HG02763 (cell line): ENCODE measurements around the gene TTC14.
"Not testable (repeated sequence)": the region's sequence is repeated elsewhere in the genome, so short reads cannot be mapped to it uniquely, and the experiment has no call there.

Source experiments
- ATAC-seq: cut with Tn5 transposase; IDR thresholded peaks from one replicate; pipeline ENCODE4 v1.9.1; 2021; ENCODE audit warnings: mild to moderate bottlenecking, moderate library complexity; ENCODE audit not compliant: unreplicated experiment

TTC14 gene, protein sequence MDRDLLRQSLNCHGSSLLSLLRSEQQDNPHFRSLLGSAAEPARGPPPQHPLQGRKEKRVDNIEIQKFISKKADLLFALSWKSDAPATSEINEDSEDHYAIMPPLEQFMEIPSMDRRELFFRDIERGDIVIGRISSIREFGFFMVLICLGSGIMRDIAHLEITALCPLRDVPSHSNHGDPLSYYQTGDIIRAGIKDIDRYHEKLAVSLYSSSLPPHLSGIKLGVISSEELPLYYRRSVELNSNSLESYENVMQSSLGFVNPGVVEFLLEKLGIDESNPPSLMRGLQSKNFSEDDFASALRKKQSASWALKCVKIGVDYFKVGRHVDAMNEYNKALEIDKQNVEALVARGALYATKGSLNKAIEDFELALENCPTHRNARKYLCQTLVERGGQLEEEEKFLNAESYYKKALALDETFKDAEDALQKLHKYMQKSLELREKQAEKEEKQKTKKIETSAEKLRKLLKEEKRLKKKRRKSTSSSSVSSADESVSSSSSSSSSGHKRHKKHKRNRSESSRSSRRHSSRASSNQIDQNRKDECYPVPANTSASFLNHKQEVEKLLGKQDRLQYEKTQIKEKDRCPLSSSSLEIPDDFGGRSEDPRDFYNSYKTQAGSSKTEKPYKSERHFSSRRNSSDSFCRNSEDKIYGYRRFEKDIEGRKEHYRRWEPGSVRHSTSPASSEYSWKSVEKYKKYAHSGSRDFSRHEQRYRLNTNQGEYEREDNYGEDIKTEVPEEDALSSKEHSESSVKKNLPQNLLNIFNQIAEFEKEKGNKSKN

DNA sequence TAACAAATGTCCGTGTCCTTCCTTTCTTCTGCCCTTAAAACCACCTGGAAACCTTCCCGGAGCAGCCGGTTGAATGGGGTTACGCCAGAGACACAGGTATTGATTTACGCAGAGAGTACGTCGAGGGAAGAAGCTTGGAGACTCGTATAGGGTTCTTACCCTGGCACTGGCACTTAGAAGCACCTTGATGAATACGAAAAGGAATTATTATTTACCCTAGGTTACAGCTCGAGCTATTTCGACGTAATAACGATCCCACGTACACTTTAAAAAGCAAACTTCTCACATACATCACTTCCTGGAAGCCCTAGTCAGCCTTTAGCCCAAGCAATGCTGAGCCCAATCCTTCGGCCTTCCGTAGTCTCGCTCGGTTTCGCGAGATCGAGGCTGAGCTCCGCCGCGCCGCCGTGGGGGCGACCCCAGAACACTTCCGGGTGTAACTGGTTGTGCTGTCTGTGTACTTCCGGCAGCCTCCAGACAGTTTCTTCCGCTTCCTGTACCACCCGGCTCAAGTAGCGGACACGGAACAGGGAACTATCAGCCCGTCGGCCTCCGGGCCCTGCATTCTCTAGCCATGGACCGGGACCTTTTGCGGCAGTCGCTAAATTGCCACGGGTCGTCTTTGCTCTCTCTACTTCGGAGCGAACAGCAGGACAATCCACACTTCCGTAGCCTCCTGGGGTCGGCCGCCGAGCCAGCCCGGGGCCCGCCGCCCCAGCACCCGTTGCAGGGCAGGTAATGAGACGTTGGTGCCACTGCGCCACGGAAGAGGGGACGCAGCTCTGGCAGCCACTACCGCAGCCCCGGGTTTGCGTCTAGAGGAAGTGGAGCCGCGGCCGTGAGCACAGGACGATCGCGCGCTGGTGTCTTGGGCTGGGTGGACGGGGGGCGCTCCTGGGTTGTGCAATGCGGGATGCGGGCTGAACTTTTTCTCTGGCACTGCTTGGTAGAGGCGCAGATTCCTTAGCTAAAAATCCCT, at the start of gene TTC14:
TSS of gene TTC14 (plus strand) at position 476 of the 979 bp plus-strand sequence. CDS start at position 575, 99 bp downstream.
- peak; percentile 97 for ATAC-seq

- ATAC-seq: no peak
Measured at GRCh38 chr3:180563406-180563805, 38.6 kb upstream of the TTC14 start.

- ATAC-seq: no peak
Measured at GRCh38 chr3:180564676-180565075, 37.3 kb upstream of the TTC14 start.

DNA sequence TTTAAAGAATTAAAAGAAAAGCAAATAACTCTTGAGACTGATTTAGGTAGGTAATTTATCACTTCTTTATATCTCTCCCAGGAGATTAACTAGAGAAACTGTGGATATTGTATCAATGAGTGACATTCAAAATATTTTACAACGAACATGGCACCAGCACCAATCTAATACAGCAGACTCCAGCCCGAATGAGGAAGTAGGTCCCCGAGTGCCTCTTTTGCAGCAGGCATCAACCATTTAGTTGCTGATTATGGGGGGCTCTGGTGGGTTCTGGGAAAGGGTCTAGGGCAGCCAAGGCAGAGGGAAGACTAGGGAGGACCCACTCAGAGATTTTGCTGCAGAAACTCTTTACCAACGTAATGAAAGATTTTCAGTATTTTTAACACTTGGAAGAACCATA, 31.7 kb upstream of the TTC14 start:
- ATAC-seq: no peak

DNA sequence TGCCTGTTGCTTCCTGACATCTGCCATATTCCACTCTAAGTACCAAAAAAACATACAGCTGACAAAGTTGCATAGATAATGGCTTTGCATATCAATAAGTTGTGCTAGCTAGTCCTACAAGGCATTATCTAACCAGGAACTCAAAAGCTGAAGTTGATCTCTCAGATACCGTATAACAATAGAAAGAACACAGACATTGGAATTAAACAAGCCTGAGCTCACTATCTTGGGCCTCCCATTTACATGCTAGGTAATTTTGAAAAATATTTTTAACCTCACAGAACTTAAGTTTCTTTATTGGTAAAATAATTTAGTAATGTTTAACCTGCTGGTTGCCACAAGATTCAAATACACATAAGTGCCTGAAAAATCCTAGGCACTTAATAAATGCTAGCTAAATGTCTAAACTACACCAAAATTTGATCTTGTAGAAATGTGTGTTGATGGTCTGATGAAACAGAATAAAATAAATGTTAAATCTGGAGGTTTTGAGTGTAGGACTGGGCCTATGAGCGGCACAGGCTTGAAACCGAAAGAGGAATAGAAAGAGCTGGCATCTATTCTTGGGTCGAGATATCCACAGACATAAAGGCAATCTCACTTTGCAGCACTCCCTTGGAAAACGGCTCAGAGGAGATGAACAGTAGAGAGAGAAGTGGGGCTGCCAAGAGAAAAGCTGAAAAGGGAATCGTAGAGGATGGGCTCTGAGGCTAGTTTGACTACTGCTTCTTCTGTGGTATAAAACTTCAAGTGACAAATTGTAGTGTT, 29.9 kb upstream of the TTC14 start:
- ATAC-seq: peak; percentile 60

DNA sequence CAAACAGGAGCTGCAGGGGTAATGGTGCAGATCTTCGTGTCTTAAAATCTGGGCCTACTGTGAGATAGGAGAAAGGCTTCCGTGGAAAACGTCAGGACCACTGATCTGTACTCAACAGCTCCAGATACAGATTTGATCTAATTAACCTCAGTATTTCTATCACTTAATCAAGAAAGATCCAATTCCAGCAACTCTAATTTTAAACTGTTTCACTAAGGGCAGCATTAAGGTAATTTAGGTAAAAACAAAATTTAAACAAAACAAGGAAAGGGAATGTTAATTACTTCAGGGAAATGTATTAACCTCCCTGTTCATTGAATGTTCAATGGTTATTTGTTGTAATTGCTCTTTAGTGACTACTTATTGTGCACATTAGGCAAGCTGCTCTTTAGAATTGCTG, 26.4 kb upstream of the TTC14 start:
- ATAC-seq: no peak

DNA sequence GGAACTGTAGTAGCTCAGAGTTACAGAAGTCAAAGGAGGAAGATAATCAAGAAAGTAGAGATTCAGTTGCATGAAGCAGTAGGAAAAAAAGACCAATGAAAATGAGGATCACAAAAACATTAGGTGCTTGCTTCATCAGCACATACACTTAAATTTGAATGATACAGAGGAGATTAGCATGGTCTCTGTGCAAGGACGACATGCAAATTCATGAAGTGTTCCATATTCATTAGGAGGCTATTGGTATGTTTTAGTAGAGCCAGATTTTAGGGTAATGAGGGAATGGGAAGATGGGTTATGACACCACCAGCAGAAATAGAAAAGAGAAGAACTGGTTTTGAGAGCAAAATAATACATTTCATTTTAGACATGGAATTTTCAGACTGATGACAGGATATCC, 21.0 kb upstream of the TTC14 start:
- ATAC-seq: no peak

DNA sequence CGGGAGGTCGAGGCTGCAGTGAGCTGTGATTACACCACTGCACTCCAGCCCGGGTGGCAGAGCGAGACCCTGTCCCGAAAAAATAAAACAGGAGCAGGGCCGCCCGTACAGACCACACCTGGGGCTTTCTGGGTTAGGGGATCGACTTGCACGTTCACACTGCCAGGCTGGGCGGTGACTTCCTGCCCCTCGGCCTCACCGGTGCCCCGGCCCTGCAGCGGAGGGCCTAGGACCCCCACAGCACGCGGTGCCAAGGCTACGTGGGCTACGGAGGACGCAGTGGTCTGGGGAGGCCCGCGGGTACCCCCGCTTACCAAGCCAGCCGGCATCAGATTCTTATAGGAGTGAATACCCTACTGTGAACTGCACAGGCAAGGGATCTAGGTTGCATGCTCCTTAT, 11.6 kb upstream of the TTC14 start:
- no peak for ATAC-seq

DNA sequence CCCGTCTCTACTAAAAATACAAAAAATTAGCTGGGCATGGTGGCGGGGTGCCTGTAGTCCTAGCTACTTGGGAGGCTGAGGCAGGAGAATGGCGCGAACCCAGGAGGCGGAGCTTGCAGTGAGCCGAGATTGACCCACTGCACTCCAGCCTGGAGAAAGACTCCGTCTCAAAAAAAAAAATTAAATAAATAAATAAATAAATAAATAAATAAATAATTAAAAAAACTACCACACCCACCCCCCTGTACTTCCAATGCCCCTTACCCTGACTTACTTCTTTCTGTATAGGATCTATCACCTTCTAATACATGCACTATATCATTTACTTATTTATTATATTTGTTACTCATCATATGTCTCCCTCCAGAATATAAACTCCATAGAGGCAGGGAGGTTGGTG, 8.3 kb upstream of the TTC14 start:
- ATAC-seq: not testable (repeated sequence)

DNA sequence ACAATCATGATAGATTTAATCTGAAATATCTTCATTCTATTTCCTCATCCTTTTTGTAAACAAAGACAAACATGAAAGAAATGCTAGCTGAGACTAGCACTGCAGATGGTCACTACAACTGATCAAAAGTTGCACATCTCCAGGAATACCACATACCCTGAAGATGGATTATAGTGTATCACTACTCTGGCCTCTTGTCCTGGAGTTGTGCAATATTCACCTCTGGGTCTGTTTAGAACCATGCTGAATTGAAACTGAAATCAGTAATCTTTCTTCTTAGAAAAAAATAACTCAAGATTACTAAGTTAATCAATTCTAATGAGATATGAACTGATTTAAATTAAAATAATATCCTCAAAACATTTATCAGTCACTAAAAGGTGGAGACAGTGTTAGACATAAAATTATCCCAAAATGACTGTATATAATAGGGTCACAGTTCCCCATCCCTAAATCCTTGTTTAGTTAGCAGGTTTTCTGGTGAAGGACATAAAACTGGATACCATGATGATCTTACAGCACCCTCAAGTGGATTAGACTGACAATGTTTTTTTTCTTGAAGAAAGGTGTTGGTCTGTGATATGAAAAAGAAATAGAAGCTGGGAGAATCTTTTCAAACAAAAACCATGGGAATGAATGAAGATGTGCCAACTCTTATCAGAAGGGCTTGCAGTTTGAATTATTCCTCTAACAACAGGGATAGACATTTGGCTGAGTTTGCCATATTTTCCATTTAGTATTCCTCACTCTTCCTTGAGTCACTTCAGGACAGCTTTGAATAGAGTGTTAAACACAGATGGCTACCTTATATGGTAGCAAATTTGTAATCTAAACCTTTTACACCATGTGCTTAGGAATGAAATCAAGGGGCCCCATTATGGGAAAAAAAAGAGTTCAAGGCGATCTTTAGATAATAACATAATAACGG, 7.1 kb upstream of the TTC14 start:
- ATAC-seq: no peak

- ATAC-seq: no peak
Measured at GRCh38 chr3:180595559-180595935, 6.4 kb upstream of the TTC14 start.

DNA sequence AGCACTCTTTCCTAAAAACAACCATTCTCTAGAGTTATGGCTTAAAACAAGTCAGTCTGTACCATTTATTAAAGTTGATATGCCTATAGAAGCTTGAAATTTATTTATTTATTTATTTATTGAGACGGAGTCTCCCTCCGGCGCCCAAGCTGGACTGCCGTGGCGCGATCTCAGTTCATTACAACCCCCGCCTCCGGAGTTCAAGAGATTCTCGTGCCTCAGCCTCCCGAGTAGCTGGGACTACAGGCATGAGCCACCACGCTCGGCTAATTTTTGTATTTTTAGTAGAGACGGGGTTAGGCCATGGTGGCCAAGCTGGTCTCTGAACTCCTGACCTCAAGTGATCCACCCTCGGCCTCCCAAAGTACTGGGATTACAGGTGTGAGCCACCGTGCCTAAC, 1.5 kb upstream of the TTC14 start:
- no peak for ATAC-seq

DNA sequence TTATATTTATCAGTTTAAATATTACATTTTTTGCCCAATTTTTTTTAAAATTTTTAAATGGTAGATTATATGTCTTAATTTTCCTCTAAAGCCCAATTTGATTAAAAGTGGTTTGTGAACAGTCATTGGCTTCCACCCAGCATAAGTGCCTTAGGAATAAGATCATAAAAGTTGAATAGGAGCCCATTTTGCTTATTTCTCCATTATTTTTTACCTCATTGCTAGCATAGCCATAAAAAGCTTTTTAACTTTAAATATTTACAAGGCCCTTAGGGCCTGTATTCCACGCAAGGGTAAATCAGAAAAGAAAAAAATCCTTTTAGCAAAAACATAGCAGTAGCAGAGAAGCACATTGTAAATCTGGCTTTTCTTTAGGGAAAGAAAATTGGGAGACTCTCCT, 9.0 kb downstream of the TTC14 start:
- ATAC-seq: no peak

GRCh38 chr3:180612364-180612763, 10.4 kb downstream of the TTC14 start:
- ATAC-seq: no peak

GRCh38 chr3:180615954-180616353, 14.0 kb downstream of the TTC14 start:
- no peak for ATAC-seq

- ATAC-seq: no peak
Measured at GRCh38 chr3:180617049-180617448, 15.1 kb downstream of the TTC14 start.

DNA sequence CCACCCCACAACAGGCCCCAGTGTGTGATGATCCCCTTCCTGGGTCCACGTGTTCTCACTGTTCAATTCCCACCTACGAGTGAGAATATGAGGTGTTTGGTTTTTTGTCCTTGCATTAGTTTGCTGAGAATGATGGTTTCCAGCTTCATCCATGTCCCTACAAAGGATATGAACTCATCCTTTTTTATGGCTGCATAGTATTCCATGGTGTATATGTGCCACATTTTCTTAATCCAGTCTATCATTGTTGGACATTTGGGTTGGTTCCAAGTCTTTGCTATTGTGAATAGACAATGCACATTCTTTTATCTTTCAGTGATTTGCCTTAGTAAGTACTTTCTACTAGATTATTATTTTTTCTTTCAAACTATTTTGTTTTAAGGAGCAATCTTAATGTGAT, 16.6 kb downstream of the TTC14 start:
- not testable (repeated sequence) for ATAC-seq

DNA sequence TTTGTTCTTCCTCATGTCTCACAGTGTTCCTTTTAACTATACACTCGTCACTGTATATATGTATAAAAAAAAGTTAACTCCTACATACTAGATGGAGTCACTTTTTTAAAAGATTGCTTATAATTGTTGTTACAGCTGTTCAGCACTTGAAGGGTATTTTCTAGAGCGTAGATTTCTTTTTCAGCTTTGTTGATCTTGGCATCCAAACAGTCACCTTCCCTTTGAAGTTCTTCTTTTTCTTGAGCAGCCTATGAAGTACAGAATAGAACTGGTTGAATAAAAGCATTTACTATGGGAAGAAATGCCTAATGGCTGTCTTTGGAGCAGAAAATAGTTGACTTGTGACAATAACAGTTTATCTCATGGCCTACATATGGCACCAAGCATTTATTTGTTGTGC, 17.8 kb downstream of the TTC14 start:
- ATAC-seq: no peak

DNA sequence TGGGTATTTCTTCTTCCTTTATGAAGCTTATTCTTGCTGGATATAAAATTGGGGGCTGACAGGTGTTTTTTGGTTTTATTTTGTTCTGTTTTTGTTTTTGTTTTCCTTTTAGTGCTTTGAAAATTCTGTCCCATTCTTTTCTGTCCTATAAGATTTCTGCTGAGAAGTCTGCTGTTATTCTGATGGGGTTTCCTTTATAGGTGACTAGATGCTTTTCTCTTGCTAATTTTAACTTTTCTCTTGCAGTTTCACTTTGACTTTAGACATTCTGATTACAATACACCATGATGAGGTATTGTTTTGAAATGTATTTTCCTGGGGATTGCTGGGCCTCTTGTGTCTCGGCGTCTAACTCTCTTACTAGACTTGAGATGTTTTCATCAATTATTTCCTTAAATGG, 22.8 kb downstream of the TTC14 start:
- ATAC-seq: peak; percentile 38
